HFFc6 (cell line): ENCODE data around the gene DLL4. TPM values are rescaled to one million over a fixed set of nuclear protein-coding genes. Genes with fewer than 3 reads are reported as not detected.

ENCODE experiments used
- DNase-seq: peaks from one replicate; pipeline ENCODE4 v3.0.0-alpha.2; 2018
- H3K27ac Mint-ChIP-seq: 2 replicates; pipeline ENCODE4 v1.8.0; 2020; ENCODE audit warnings: mild to moderate bottlenecking, mixed read lengths
- H3K27me3 Mint-ChIP-seq: 2 replicates; pipeline ENCODE4 v1.8.0; 2021; ENCODE audit warnings: mild to moderate bottlenecking, moderate library complexity, mixed read lengths; ENCODE audit not compliant: insufficient read depth
- H3K36me3 Mint-ChIP-seq: 2 replicates; pipeline ENCODE4 v1.8.0; 2021; ENCODE audit warnings: low read depth, mixed read lengths
- H3K4me1 Mint-ChIP-seq: 2 replicates; pipeline ENCODE4 v1.8.0; 2020; ENCODE audit warnings: low read depth, mixed read lengths
- H3K4me3 Mint-ChIP-seq: 2 replicates; pipeline ENCODE4 v1.8.0; 2020; ENCODE audit warnings: mild to moderate bottlenecking, moderate library complexity, mixed read lengths
- H3K9me3 Mint-ChIP-seq: 2 replicates; pipeline ENCODE4 v1.8.0; 2020; ENCODE audit warnings: mild to moderate bottlenecking, mixed read lengths
- total RNA-seq, 6 experiments: library from RNA; stranded (reverse); fragmentation: NEBNext Ultra II Directional; extraction: Animal tissue kit (Norgen Biotek cat#: 25700); gene quantifications; 2 replicates in 1 of 6; 3 replicates in 5 of 6; pipeline ENCODE4 v1.2.3, GENCODE V29; 2021
- TF ChIP-seq, protein P1 (sequence below): fragments of 200-600 bp; sonication (generic); IDR thresholded peaks from 2 replicates; pipeline ENCODE4 v1.5.0; 2021; ENCODE audit warnings: antibody characterized with exemption, mild to moderate bottlenecking

Gene DLL4
- total RNA-seq, 6 experiments from 2014 or later = 0.05 to 0.11 TPM; not detected in 4

DNA sequence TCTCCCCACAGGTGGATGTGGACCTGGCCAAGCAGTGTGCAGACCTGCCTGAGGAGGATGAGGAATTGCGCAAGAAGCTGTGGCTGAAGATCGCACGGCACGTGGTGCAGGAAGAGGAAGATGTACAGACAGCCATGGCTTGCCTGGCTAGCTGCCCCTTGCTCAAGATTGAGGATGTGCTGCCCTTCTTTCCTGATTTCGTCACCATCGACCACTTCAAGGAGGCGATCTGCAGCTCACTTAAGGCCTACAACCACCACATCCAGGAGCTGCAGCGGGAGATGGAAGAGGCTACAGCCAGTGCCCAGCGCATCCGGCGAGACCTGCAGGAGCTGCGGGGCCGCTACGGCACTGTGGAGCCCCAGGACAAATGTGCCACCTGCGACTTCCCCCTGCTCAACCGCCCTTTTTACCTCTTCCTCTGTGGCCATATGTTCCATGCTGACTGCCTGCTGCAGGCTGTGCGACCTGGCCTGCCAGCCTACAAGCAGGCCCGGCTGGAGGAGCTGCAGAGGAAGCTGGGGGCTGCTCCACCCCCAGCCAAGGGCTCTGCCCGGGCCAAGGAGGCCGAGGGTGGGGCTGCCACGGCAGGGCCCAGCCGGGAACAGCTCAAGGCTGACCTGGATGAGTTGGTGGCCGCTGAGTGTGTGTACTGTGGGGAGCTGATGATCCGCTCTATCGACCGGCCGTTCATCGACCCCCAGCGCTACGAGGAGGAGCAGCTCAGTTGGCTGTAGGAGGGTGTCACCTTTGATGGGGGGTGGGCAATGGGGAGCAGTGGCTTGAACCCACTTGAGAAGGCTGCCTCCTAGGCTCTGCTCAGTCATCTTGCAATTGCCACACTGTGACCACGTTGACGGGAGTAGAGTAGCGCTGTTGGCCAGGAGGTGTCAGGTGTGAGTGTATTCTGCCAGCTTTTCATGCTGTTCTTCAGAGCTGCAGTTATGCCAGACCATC, 26.3 kb upstream of the DLL4 start:
- DNase-seq = no peak
- Mint-ChIP-seq H3K27me3 (no peaks in the 10 kb centered on the region; the same call in 1 of the 2 replicates), H3K4me3 (no peak overlapping the region), H3K36me3 (peaks cover 22% of the 10 kb centered on the region; the same call in 1 of the 2 replicates), H3K4me1 (peaks cover 23% of the 10 kb centered on the region), H3K9me3 (no peaks in the 10 kb centered on the region), H3K27ac (no peak overlapping the region)
- TF ChIP-seq, protein P1, sequence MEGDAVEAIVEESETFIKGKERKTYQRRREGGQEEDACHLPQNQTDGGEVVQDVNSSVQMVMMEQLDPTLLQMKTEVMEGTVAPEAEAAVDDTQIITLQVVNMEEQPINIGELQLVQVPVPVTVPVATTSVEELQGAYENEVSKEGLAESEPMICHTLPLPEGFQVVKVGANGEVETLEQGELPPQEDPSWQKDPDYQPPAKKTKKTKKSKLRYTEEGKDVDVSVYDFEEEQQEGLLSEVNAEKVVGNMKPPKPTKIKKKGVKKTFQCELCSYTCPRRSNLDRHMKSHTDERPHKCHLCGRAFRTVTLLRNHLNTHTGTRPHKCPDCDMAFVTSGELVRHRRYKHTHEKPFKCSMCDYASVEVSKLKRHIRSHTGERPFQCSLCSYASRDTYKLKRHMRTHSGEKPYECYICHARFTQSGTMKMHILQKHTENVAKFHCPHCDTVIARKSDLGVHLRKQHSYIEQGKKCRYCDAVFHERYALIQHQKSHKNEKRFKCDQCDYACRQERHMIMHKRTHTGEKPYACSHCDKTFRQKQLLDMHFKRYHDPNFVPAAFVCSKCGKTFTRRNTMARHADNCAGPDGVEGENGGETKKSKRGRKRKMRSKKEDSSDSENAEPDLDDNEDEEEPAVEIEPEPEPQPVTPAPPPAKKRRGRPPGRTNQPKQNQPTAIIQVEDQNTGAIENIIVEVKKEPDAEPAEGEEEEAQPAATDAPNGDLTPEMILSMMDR = no peak

DNA sequence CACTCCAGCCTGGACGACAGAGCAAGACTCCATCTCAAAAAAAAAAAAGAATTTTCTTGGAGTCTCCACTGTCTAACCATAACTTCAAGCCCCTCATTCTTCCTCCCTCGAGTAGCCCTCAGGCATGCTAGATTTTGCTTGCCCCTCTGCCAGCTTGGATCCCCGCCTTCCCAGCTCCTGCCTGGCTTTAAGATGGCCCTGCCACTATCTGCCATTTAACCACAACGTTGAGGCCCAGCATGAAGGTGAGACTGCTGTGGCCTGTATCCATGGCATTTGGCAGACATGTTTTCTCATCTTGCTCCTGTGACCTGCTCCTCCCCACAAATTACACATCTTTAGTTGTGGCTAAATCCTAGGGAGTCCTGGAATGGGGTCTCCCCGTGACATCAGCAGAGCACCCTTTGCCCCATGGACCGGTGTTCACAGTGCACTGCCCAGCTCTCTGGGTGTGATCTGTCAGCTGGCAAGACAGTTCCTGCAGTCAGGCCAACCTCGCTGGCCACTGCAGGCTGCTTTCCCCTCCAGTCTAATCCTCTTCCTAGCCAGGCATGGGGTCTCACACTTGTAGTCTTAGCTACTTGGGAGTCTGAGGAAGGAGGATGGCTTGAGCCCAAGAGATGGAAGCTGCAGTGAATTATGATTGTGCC, 24.5 kb upstream of the DLL4 start:
- H3K27ac Mint-ChIP-seq = peak overlapping the region; percentile 74
- H3K27me3 Mint-ChIP-seq = no peaks in the 10 kb centered on the region; the same call in 1 of the 2 replicates
- H3K4me3 Mint-ChIP-seq = no peak overlapping the region
- TF ChIP-seq, protein P1 = no peak
- H3K4me1 Mint-ChIP-seq = peaks cover 27% of the 10 kb centered on the region
- DNase-seq = no peak
- peaks cover 22% of the 10 kb centered on the region; the same call in 1 of the 2 replicates for H3K36me3 Mint-ChIP-seq
- no peaks in the 10 kb centered on the region for H3K9me3 Mint-ChIP-seq

DNA sequence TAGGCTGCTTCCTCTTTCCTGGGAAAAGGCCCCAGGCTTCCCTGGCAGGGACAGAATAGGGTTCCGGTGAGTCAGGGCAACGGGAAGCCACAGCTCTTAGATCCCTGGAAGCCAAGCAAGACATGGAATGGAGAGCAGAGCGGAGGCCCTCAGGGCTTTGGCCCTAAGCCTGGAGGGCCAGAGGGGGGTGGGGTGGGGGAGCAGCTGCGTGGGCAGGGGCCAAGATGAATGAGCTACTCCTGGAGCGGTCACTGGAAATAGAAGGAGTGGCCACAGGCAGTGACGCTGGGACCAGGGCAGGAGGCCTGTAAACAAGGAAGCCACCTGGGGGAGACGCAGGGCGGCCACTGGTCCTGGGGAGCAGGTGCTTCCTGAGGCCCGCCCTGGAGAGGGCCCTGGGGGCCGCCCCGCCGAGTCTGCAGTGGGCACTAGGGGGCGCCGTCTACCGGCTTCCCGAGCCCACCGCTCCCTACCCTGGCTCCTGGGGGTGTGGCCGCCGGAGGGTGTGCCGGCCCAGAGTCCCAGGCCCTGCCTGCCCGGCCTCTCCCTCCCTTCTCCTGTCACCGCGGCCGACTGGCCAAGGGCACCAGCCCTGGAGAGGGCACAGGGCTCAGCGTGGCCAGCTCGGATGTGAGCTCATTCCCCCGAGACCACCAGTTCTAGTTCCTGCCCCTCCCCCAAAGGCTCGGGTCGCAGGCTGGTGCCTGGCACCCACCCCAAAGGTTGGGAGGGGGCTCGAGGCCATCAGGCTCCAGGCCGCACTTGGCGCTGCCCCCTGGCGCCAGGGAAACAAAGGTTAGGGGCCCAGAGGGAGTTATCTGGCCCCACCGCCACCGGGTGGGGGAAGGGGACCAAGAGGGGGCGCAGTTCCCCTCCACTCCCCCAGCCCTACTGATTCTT, 22.8 kb upstream of the DLL4 start:
- no peaks in the 10 kb centered on the region for H3K9me3 Mint-ChIP-seq
- H3K27ac Mint-ChIP-seq = peak overlapping the region; percentile 90
- peaks cover 13% of the 10 kb centered on the region; the same call in 1 of the 2 replicates for H3K36me3 Mint-ChIP-seq
- H3K4me3 Mint-ChIP-seq = peak overlapping the region; percentile 67
- peaks cover 42% of the 10 kb centered on the region for H3K4me1 Mint-ChIP-seq
- no peaks in the 10 kb centered on the region; the same call in 1 of the 2 replicates for H3K27me3 Mint-ChIP-seq
- peak; percentile 96 for DNase-seq
- TF ChIP-seq, protein P1 = peak; percentile 95

DNA sequence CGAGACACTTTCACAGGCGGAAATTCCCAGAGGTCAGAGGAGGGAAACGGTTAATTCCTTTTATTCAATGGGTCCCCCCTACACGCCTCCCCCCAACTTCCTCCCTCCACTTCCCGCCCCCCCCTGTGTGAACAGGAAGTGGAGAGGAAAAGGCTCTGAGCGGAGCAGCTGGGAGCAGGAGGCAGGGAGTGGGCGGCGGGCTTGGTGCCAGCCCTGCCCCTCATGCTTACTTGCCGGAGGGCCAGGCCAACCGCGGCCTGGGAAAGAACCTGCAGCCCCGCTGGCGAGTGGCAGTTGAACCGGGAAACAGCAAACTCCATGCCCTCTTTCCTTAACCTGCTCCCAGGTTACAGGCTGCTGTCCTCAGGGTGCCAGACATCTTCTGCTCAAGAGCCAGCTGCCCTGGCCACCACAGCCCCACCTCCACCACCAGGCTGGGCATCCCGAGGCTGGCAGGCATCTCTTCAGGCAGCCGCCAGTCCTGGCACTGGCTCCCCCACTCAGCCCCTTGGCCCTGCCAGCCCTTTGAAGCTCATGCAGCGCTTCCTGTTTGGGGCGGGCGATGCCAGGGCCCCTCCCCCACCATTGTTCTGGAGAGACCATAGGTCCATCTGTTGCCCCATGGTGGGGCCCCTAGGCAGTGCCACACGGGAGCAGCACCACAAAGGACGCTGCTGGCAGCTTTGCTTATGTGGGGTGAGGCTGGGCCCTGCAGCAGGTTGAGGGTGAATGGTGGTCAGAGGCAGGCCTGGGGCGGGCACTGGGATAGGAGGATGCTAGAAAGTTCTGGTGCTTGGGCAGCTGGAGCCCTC, 21.9 kb upstream of the DLL4 start:
- Mint-ChIP-seq H3K4me1 (peaks cover 42% of the 10 kb centered on the region), H3K27ac (peak overlapping the region; percentile 90), H3K27me3 (no peaks in the 10 kb centered on the region; the same call in 1 of the 2 replicates), H3K36me3 (peaks cover 13% of the 10 kb centered on the region; the same call in 1 of the 2 replicates), H3K4me3 (no peak overlapping the region; the same call in 1 of the 2 replicates), H3K9me3 (no peaks in the 10 kb centered on the region)
- TF ChIP-seq, protein P1 = no peak
- no peak for DNase-seq
